HUDEP-2 (cell line): Measurements from ENCODE around the gene UBA7.
"Not testable (repeated sequence)": the region's sequence is repeated elsewhere in the genome, so short reads cannot be mapped to it uniquely, and the experiment has no call there.

Experiments used
- DNase-seq, 76 experiments: peaks; one replicate each; lab custom pipeline; 2025; ENCODE audit not compliant: unreplicated experiment in 76 of 76; lab: John Stamatoyannopoulos, UW

The UBA7 gene, protein sequence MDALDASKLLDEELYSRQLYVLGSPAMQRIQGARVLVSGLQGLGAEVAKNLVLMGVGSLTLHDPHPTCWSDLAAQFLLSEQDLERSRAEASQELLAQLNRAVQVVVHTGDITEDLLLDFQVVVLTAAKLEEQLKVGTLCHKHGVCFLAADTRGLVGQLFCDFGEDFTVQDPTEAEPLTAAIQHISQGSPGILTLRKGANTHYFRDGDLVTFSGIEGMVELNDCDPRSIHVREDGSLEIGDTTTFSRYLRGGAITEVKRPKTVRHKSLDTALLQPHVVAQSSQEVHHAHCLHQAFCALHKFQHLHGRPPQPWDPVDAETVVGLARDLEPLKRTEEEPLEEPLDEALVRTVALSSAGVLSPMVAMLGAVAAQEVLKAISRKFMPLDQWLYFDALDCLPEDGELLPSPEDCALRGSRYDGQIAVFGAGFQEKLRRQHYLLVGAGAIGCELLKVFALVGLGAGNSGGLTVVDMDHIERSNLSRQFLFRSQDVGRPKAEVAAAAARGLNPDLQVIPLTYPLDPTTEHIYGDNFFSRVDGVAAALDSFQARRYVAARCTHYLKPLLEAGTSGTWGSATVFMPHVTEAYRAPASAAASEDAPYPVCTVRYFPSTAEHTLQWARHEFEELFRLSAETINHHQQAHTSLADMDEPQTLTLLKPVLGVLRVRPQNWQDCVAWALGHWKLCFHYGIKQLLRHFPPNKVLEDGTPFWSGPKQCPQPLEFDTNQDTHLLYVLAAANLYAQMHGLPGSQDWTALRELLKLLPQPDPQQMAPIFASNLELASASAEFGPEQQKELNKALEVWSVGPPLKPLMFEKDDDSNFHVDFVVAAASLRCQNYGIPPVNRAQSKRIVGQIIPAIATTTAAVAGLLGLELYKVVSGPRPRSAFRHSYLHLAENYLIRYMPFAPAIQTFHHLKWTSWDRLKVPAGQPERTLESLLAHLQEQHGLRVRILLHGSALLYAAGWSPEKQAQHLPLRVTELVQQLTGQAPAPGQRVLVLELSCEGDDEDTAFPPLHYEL

DNA sequence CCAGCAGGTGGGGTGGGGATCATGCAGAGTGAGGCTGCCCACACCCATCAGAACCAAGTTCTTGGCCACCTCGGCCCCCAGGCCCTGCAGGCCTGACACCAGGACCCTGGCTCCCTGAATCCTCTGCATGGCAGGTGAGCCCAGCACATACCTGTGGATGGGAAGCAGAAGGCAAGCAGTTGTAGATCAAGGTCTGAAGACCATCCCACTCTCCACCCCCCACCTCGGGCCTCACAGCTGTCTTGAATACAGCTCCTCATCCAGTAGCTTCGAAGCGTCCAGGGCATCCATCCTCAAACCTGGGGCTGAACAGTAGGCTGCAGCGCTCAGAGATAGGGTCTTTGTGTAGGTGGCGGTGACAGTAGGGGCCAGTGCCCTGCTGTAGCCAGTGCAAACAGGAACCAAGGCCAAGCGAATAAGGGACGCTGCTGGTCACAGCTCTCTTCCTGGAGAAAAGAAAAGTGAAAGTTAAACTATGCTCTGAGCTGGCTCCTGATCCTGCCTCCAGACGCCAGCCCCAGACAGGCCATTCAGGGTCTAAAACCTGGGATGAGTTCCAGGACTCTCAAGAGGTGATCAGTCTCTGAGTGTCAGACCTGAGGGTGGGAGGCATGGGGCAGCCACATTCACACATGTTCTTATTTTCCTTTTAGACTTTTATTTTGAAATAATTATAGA lies at the start of gene UBA7:
Gene UBA7 (minus strand): TSS at position 457 of the 678 bp plus-strand sequence. CDS start 166 bp downstream, at position 291.
- DNase-seq, result peak in 4 of 76 experiments; percentile 8 to 32 (median 22)

DNA sequence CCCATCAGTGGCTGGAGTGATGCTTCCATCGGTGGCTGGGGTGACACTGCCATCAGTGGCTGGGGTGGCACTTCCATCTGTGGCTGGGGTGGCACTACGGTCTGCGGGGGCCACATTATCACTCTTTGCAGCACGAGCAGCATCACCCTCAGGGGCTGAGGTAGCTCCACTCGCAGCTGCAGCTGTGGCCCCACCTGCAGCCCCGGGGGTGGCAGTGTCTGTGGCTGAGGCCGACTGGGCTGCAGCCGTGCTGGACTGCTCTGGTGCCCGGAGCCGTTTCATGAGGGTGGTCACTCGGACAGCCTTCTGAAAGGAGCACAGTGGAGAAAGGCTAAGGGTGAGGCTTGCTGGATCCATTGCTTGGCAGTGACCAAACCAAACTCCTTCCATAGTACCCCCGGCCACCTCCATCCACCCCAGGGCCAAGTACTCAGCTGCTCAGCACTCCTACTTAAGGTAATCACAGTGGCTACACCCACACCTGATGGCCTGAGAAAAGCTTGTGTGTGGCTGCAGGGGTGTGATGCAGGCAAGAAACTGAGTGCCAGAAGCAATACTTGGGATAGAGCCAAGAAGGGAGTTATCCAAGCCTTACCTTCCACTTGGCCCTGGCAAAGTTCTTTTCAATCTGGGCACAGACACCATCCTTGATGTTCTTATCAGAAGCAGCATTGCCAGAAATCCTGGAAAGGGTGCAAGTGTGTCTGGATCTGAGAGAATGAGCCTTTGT lies 46.0 kb upstream of the UBA7 start:
- no peak for DNase-seq

DNA sequence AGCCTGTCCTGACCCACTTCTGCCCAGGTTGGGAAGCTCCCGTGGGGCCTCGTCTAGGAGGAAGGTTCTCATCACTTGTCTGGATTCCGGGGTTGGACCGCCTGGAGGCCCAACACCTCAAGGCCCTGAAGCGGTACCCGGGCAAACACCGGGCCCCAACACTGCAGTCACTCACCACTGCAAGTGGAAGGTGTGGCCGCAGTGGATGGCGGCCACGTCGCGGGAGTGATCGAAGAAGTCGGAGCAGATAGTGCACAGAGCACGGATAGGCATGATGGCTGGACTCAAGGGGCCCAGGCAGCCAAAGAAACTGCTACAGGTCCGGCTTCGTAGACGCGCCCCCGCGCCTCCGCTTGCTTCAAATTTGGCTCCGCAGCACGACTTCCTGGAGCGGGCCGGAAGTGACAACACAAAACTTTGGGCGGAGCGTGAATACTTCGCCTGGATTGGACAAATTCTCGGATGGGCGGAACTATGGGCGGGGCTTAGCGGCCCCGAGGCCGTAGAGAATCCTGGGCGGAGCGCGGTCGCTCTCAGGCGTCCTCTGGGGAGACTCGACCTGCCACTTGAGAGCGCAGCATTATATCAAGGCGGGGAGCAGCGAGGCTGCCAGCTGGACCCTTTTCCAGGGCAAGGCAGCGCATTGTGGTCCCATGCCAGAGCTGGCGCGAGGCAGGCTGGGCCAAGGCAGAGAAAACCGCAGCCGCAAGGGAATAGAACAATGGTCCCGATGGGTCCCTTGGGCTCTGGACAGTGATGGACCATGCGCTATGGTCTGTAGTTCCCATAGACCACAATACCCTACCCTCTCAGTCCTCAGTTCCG lies 42.6 kb upstream of the UBA7 start, which contains the start of gene TRAIP:
Gene TRAIP (minus strand): TSS at position 384 of the 825 bp plus-strand sequence. CDS start 111 bp downstream, at position 273.
- peak in 74 of 76 experiments; percentile 45 to 96 (median 88) for DNase-seq

DNA sequence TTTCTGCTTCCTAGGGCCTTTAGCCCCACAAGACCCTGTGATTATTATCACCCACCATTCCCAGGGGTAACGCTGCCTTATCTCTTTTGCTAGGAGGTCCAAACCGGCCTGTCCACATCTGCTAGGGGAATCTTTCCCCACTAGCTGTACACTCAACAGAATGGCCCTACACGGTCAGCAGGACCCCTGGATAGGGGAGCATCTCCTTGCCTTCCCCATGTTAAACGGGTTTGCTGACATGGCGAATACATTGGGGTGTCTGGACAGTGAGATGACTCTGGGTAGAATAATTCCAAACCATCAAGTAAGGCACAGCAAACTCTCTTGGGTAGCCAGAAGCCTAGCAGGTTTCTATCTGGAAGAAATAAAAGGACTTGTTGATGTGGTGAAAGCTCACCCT lies 41.9 kb upstream of the UBA7 start:
- DNase-seq, result no peak

DNA sequence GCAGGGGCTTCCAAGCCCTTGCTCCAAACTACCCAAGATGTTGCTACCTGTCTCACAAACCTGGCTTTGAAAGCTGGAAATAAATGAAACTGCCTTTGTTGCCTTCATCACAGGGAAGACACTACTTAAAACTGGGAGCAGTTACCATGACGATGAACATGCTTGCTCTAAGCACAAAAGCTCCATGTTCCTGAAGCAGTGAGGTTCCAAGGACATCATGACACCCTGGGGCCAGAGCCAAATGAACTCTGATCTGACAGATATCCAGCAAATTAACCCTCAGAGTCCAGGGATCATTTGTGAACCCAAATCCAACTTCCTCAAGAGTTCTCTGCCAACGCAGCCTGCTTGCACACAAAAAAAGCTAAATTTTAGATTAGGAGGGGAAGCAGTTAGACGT lies 31.9 kb upstream of the UBA7 start:
- DNase-seq, result no peak

DNA sequence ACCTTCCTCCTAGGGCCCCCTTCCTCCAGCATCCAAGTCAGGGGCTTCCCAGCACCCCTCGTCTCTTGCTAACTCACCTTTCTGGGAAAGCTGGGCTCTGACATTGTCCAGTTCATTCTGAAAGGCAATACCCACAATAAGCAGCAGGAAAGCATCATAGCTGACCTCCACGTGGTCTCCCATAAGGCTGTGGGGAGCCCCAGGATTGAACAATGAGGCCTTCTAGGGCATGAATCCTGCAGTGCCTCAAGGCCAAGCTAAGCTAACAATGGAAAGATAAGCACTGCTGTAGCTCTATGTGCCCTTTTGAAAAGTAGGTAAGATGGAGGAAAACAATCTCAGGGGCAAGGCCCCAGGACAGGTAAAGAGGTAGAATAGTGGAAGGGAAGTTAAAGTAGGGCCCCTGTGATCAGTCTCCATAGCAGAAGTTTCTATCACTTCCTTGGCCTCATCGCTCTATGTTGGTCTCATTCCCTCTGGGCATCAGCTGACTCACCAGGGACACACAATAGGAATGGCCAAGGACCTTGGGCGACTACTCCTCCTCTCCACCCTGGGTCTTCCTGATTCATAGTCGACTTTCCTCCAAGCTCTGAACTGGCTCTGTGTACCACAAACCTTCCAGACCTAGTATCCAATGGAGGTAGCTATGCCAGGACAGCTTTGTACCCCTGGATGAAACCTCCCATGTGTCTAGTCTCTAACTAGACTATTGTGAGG lies 30.9 kb upstream of the UBA7 start:
- no peak for DNase-seq

DNA sequence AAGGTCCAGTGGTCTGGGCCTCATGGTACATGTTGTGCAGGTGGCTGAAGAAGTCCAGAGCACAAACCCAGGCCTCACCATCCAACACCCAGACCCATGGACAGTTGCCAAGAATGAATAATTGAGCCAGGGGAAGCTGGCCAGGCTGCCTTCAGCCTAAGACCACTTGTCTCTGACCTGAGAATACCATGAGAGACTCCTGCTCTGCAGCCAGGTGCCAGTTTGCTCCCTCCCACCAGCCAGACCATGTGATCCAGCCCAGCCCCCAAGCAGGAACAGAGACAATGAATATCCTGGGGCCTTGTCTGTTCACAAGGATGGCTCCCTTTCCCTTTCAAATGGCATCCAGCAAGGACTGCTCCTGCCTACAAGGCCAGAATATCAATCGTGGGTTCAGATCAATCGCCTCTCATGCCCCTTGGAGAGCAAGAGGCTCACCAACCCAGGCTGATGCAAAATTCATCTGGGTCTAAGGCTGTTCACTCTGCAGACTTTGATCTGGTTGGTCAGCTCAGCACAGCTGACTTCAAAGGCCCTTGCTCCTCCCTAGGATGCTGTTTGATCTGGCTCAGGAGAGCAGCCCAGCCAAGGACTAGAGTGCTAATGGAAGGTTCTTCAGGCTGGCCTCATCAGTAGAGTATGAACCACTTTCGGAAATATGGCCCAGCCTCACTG lies 29.2 kb upstream of the UBA7 start:
- no peak for DNase-seq

DNA sequence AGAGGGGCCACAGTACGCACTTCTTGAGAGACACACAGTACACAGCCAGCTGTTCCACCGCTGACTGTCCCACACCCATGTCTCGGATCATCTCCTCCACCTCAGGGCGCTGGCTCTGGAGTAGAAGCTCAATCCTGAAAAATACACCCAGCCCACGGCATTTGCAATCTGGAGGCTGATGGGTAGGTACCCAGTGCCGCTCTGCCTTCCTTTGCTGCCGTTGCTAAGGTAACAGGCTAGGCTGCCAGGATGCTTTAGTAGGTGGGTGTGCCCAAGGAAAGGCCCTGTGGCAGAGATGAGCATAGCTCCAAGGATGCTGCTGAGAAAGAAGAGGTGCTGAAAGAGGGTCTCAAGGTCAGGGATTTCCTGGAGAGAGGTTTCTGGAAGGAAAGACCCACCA lies 28.1 kb upstream of the UBA7 start:
- DNase-seq, result no peak

DNA sequence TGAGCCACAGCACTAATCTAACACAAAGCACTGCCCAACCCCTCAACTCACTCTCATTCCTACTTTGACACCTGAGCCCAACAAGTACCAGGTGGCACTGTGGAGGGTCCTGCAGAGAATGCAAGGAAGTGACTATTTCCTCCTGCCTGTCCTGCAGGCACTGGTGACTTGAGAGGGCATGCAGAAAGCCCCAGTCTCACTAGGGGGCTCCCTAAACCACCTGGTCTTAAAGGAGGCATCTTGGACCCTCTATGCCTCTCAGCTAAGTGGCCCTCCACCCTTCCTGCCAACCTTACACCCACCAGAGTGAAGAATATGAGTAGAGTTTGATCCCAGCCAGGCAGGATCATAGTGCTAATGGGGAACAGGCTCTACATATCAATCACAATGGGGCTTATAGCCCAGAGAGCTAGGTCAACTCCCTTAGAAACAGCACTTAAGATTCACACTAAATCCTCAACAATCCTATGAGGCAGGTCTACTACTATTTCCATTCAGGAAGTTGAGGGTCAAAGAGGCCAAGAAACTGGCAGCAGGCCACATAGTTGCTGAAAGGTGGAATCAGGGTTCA lies 27.5 kb upstream of the UBA7 start:
- DNase-seq, result peak in 11 of 76 experiments; percentile 2 to 23 (median 5)

DNA sequence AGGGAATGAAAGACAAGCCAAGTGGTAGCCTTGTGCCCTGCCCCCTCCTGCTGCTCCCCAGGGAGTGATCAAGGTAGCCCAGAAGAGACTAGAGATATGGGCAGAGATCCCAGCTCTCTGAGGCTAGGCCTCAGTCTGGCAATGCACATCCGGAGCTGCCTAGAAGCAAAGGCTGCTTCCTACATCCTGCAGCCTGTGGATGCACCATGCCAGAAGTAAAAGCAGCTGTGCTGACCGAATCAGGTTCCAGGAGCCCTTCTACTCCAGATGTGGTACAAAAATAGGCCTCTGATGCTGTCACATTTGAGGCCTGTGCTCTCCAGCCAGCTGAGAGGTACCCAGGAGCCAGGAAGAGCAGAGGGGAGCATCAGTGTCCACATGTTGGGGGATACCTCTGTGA lies 26.6 kb upstream of the UBA7 start:
- no peak for DNase-seq

DNA sequence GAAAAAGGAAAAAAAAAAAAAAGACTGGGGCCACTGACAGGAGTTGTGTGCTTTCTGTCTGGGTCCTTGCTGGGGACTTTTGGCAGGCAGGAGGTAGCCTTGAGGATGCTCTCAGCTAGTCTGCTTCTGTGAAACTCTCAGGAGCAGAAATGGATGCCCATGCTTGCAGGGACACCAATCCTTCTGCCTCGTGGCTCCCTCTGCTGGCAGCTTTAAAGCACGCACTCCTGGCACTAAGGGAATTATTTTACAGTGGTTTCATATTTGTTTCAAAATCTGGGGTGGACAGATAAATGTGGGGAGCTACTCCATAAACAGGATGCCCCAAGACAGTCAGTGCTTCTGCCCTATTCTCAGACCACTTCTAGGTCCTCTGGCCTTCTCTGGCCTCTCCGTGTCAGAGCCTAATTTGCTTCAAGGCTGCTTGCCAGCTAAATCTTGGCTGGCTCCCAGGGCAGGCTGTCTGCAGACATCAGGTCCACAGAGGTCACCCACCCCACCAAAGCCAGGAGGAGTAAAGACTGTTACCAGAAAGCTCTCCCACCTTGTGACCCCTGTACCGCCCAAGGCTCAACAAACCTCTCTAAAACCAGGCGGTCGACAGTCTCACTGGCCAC lies 25.5 kb upstream of the UBA7 start:
- peak in 67 of 76 experiments; percentile 5 to 79 (median 52) for DNase-seq

DNA sequence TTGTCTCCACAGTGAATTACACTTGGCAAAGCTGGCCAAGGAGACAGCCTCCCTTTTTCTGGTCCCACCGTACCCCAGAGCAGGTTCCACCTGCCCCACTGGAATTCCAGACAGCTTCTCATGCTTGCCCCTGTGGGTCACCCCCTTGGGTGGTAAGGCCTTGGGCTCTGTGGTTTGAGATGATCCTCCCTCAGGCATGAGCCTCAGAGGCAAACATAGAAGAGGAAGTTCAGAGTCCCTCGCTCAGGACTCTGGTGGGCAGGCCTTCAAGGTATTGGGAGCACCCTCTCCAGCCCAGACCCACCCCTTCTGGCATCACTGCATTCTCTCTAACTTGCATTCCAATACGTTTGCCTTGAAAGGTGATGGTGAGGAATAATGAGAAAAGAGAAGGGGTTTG lies 17.6 kb upstream of the UBA7 start:
- DNase-seq, result no peak

DNA sequence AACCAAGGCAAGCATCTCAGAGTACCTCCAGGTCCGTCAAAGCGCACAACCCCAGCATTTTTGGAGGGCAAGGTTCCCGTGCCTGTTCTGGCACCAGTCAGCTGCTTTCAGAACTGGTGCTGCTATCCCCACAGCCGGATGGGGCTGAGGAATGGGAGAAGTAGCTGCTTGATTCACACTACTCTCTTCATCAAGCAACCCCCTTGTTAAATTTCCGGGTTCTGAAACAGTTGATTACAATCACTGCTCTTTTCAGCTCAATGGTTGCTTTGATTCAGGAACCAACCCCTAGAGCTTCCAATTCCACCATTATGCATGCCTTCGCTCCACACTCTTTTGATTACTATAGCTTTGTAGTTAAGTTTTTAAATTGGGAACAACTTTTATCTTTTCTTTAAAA lies 12.3 kb upstream of the UBA7 start:
- no peak for DNase-seq

DNA sequence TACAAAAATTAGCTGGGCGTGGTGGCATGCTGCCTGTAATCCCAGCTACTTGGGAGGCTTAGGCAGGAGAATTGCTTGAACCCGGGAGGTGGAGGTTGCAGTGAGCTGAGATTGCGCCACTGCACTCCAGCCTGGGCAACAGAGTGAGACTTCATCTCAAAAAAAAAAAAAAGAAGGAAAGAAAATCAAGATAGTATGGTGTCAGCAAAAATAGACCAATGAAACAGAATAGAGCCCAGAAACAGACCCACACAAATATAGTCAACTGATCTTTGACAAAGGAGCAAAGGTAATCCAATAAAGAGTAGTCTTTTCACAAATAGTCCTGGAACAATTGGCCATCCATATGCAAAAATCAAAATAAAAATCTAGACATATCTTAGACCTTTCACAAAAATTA lies 9.4 kb upstream of the UBA7 start:
- not testable (repeated sequence) for DNase-seq

DNA sequence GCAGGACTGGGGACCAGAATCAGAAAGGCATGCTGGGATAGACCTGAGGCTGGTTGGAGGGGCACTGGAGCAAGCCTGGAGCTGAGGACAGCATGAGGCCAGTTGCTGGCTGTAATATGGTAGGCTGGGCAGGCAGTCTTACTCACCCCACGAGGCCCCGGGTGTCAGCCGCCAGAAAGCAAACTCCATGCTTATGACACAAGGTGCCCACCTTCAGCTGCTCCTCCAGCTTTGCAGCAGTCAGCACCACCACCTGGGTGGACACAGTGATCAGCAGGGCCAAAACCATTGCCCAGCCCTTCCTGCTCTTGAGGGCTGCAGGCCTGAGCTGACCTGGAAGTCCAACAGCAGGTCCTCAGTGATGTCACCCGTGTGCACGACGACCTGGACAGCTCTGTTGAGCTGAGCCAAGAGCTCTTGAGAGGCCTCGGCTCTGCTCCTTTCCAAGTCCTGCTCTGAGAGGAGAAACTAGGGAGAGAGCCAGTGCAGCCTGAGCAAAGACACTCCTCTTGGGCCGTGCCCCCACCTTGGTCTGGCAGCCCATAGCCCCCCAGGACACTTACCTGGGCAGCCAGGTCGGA lies 747 bp downstream of the UBA7 start:
- no peak for DNase-seq

DNA sequence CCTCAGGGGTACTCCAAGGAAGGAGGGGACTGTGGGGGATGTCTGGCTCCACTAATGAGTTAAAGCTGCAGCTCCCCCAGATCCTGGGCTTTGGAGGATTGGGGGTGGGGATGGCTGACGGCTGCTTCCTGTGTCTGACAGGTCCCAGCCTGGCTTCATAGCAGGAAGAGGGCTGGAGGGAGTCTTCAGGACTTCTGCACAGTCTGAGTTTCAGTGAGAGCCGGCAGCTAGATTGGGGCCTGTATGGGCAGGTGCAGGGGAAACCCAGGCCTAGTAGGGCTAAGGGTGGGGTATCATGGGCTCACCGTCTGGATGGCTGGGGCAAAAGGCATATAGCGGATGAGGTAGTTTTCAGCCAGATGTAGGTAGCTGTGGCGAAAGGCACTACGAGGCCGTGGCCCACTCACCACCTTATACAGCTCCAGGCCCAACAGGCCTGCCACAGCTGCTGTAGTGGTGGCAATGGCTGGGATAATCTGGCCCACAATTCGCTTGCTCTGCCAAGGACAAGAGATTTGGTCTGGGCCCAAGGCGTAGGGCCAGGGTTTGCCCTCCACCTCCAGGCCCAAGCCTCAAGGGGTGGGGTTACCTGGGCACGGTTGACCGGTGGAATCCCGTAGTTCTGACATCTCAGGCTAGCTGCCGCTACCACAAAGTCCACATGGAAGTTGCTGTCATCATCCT lies 6.2 kb downstream of the UBA7 start:
- DNase-seq, result no peak
